Body of pancreas (tissue), 4 donors: ENCODE results near the gene TRIM28. TPM values are rescaled to one million over a fixed set of nuclear protein-coding genes. Genes with fewer than 3 reads are reported as not detected.

Source experiments
- ATAC-seq: fragments of 150-250 bp; one replicate; pipeline ENCODE4 v1.9.1; 2016
- DNase-seq, 4 donors: peaks; one replicate each; pipeline ENCODE4 v3.0.0-alpha.2; 2019
- H3K27ac ChIP-seq, 4 donors: fragments of 200-600 bp; sonication (generic); 1 replicate in 3 of 4; 2 replicates in 1 of 4; pipeline versions ENCODE4 v1.5.1 to v1.6.1; 2016 to 2019; ENCODE audit warnings: mild to moderate bottlenecking in 1 of 4, mixed read lengths in 1 of 4, moderate library complexity in 1 of 4
- H3K27me3 ChIP-seq, 2 donors: fragments of 200-600 bp; sonication (generic); one replicate each; pipeline ENCODE4 v1.6.0; 2016; ENCODE audit warnings: mild to moderate bottlenecking in 1 of 2
- H3K36me3 ChIP-seq, 2 donors: fragments of 200-600 bp; sonication (generic); replicated peaks in 1 of 2; 2 replicates each; pipeline ENCODE4 v1.5.1; 2016; ENCODE audit warnings: low read depth in 2 of 2; ENCODE audit not compliant: insufficient read depth in 1 of 2
- H3K4me1 ChIP-seq: fragments of 200-600 bp; sonication (generic); one replicate; pipeline ENCODE4 v1.6.0; 2016
- H3K4me3 ChIP-seq, 2 donors: fragments of 200-600 bp; sonication (generic); 1 replicate in 1 of 2; 2 replicates in 1 of 2; pipeline ENCODE4 v1.5.1; 2016 to 2019
- H3K9me3 ChIP-seq, 3 donors: fragments of 200-600 bp; sonication (generic); 1 replicate in 2 of 3; 2 replicates in 1 of 3; pipeline ENCODE4 v1.5.1; 2016
- CTCF ChIP-seq, 7 experiments: fragments of 450-650 bp in 4 of 7; fragments of 200-600 bp in 3 of 7; sonication (generic) in 3 of 7; IDR thresholded peaks; one replicate each; pipeline ENCODE4 v1.5.1; 2016 to 2019; ENCODE audit warnings: antibody characterized with exemption in 7 of 7
- POLR2A ChIP-seq, 3 donors: fragments of 450-650 bp; IDR thresholded peaks; one replicate each; pipeline ENCODE4 v1.6.1; 2016; ENCODE audit warnings: antibody characterized with exemption in 3 of 3, mild to moderate bottlenecking in 2 of 3
- WGBS, 2 donors: methylation state at CpG; one replicate each; pipeline ENCODE4 v1.1.5; 2017; 5-methylcytosine and 5-hydroxymethylcytosine counted together
- intact Hi-C: fragments of 100-400 bp; cut with DNase I; formaldehyde crosslinking; loops from one replicate; pipeline ENCODE4 v1.15.1; 2023
- total RNA-seq, 2 donors: library from RNA; depleted of rRNA; stranded (reverse); fragments of >200 nt; gene quantifications; one replicate each; pipeline ENCODE4 v1.1.0, GENCODE V29; 2016

TRIM28 gene
- total RNA-seq, 2 donors from 2014 or later = 244 to 273 TPM

- no peaks in the 10 kb centered on the region for H3K9me3 ChIP-seq
- no peaks in the 10 kb centered on the region for H3K36me3 ChIP-seq
- H3K27me3 ChIP-seq = no peaks in the 10 kb centered on the region
- WGBS, 2 donors = 3 to 5% methylated on average over 8 to 107 of the region's 107 CpGs
- DNase-seq (peak; percentile 39 to 56 (median 50)), ATAC-seq (no peak)
- peaks cover 39% of the 10 kb centered on the region for H3K4me1 ChIP-seq
- no peak overlapping the region for H3K4me3 ChIP-seq
- intact Hi-C loops = no loop called here
- peak overlapping the region in 2 of 4 donors; percentile 38 to 59 for H3K27ac ChIP-seq
- peak in 2 of 3 donors; percentile 21 to 29 for TF ChIP-seq POLR2A (IDR thresholded peaks at IDR 0.05)
- no peak for TF ChIP-seq CTCF (IDR thresholded peaks at IDR 0.05)
Measured at GRCh38 chr19:58562122-58563033, 18.5 kb downstream of the TRIM28 start.

- Histone ChIP-seq H3K27ac (peak overlapping the region in 1 of 4 donors; percentile 59), H3K9me3 (no peaks in the 10 kb centered on the region), H3K27me3 (no peaks in the 10 kb centered on the region), H3K4me1 (peaks cover 36% of the 10 kb centered on the region), H3K4me3 (no peak overlapping the region), H3K36me3 (no peaks in the 10 kb centered on the region)
- no peak for TF ChIP-seq CTCF (IDR thresholded peaks at IDR 0.05)
- no peak for TF ChIP-seq POLR2A (IDR thresholded peaks at IDR 0.05)
- DNase-seq (peak; percentile 38 to 59 (median 48)), ATAC-seq (no peak)
- 4 to 5% methylated on average over 6 to 40 of the region's 40 CpGs for WGBS, 2 donors
- intact Hi-C loops = no loop called here
Measured at GRCh38 chr19:58563034-58563573, 19.2 kb downstream of the TRIM28 start.

- 64 to 72% methylated on average over 6 of the region's 6 CpGs for WGBS, 2 donors
- ATAC-seq (no peak), DNase-seq (peak in 2 of 4 donors; percentile 1 to 11)
Measured at GRCh38 chr19:58563823-58564222, 20.0 kb downstream of the TRIM28 start.

GRCh38 chr19:58566989-58567388 is 23.1 kb downstream of the TRIM28 start:
- Histone ChIP-seq H3K9me3 (no peaks in the 10 kb centered on the region), H3K27me3 (no peaks in the 10 kb centered on the region), H3K36me3 (no peaks in the 10 kb centered on the region), H3K4me1 (peaks cover 20% of the 10 kb centered on the region), H3K4me3 (no peak overlapping the region), H3K27ac (no peak overlapping the region)
- ATAC-seq (no peak), DNase-seq (peak in 2 of 4 donors; percentile 1 to 9)
- no peak for TF ChIP-seq CTCF (IDR thresholded peaks at IDR 0.05)
- TF ChIP-seq POLR2A (IDR thresholded peaks at IDR 0.05) = no peak
- intact Hi-C loops = no loop called here
- WGBS, 2 donors = 94 to 98% methylated on average over 5 of the region's 5 CpGs

More at GRCh38 chr19:58563823-58564222, 20.0 kb downstream of the TRIM28 start:
- no peaks in the 10 kb centered on the region for H3K36me3 ChIP-seq
- TF ChIP-seq CTCF (IDR thresholded peaks at IDR 0.05) (no peak), POLR2A (IDR thresholded peaks at IDR 0.05) (no peak)
- H3K27me3 ChIP-seq = no peaks in the 10 kb centered on the region
- H3K4me3 ChIP-seq = no peak overlapping the region
- H3K4me1 ChIP-seq = peaks cover 36% of the 10 kb centered on the region
- H3K9me3 ChIP-seq = no peaks in the 10 kb centered on the region
- H3K27ac ChIP-seq = no peak overlapping the region
- intact Hi-C loops = no loop called here
